ENCODE measurements around the gene BICC1. TPM values are rescaled to one million over a fixed set of nuclear protein-coding genes. Genes with fewer than 3 reads are reported as not detected.

The BICC1 gene
- total RNA-seq, 1 donor from 2014 or later, result 0.12 TPM

DNA sequence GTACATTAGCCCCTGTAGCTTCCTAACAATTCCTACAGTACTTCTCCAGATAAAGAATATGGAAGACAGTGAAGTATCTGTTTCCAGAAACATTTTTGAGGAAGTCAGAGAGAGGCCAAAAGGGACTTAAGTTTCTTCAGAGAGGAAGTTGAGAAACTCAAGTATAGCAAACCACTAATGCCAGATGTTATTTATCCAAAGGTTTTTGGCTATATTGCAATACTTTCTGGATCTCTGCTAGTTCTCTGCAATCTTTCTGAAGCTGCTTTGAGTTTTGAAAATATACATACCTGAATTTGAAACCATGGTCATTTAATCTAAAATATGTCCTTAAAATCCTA is 64.7 kb downstream of the BICC1 start:
- DNase-seq, result no peak
- Mint-ChIP-seq H3K36me3 (ENCODE audit: unreplicated experiment) (no peaks in the 10 kb centered on the region), H3K4me1 (ENCODE audit: low read depth, unreplicated experiment) (no peaks in the 10 kb centered on the region), H3K27ac (ENCODE audit: unreplicated experiment) (no peak overlapping the region), H3K27me3 (ENCODE audit: unreplicated experiment) (no peaks in the 10 kb centered on the region), H3K9me3 (ENCODE audit: unreplicated experiment) (no peaks in the 10 kb centered on the region), H3K4me3 (ENCODE audit: unreplicated experiment) (no peak overlapping the region)
- TF ChIP-seq, protein P1, sequence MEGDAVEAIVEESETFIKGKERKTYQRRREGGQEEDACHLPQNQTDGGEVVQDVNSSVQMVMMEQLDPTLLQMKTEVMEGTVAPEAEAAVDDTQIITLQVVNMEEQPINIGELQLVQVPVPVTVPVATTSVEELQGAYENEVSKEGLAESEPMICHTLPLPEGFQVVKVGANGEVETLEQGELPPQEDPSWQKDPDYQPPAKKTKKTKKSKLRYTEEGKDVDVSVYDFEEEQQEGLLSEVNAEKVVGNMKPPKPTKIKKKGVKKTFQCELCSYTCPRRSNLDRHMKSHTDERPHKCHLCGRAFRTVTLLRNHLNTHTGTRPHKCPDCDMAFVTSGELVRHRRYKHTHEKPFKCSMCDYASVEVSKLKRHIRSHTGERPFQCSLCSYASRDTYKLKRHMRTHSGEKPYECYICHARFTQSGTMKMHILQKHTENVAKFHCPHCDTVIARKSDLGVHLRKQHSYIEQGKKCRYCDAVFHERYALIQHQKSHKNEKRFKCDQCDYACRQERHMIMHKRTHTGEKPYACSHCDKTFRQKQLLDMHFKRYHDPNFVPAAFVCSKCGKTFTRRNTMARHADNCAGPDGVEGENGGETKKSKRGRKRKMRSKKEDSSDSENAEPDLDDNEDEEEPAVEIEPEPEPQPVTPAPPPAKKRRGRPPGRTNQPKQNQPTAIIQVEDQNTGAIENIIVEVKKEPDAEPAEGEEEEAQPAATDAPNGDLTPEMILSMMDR (IDR thresholded peaks at IDR 0.05; ENCODE audit: partially characterized antibody, unreplicated experiment), result no peak

- no peaks in the 10 kb centered on the region for H3K36me3 Mint-ChIP-seq (ENCODE audit: unreplicated experiment)
- H3K27me3 Mint-ChIP-seq (ENCODE audit: unreplicated experiment), result peaks cover under 1% of the 10 kb centered on the region
- TF ChIP-seq, protein P1 (IDR thresholded peaks at IDR 0.05; ENCODE audit: partially characterized antibody, unreplicated experiment), result no peak
- no peak overlapping the region for H3K4me3 Mint-ChIP-seq (ENCODE audit: unreplicated experiment)
- no peak for DNase-seq
- no peaks in the 10 kb centered on the region for H3K9me3 Mint-ChIP-seq (ENCODE audit: unreplicated experiment)
- H3K4me1 Mint-ChIP-seq (ENCODE audit: low read depth, unreplicated experiment), result no peaks in the 10 kb centered on the region
- H3K27ac Mint-ChIP-seq (ENCODE audit: unreplicated experiment), result no peak overlapping the region
Measured at GRCh38 chr10:58578366-58578765, 65.7 kb downstream of the BICC1 start.

DNA sequence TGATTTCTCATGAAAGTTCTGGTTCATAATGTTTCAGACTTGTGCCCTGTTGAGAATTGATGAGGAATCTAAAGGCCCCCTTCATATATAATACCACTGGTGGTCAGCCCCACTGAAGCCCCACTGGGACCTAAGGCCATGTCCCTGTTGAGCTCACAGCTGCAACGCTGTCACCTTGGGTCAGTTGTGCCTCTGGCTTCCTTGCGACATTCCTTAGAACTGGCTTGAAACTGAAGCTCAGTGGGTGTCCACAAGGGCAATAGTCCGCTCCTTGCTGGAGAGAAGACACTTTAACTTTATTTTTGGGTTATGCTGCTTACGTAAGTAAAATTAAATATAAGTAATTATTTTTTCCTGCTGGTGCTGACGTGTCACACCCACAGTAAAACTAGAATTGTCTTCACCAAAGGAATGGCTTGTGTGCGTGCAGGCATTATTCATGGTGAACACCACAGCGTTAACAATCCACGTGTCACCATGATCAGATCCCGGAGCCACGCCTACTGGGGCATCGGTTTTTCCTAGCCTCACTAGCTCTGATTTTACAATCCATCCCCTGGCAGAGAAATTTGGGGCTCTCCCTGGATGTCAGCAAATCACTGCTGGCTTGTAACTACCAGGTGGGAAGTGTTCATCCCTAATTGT is 66.5 kb downstream of the BICC1 start:
- no peak for DNase-seq
- Mint-ChIP-seq H3K36me3 (ENCODE audit: unreplicated experiment) (no peaks in the 10 kb centered on the region), H3K4me1 (ENCODE audit: low read depth, unreplicated experiment) (no peaks in the 10 kb centered on the region), H3K27me3 (ENCODE audit: unreplicated experiment) (peaks cover 2% of the 10 kb centered on the region), H3K27ac (ENCODE audit: unreplicated experiment) (no peak overlapping the region), H3K9me3 (ENCODE audit: unreplicated experiment) (no peaks in the 10 kb centered on the region), H3K4me3 (ENCODE audit: unreplicated experiment) (no peak overlapping the region)
- TF ChIP-seq, protein P1 (IDR thresholded peaks at IDR 0.05; ENCODE audit: partially characterized antibody, unreplicated experiment), result no peak

GRCh38 chr10:58582045-58582444 is 69.4 kb downstream of the BICC1 start:
- H3K27ac Mint-ChIP-seq (ENCODE audit: unreplicated experiment), result no peak overlapping the region
- H3K4me3 Mint-ChIP-seq (ENCODE audit: unreplicated experiment), result no peak overlapping the region
- no peaks in the 10 kb centered on the region for H3K36me3 Mint-ChIP-seq (ENCODE audit: unreplicated experiment)
- no peaks in the 10 kb centered on the region for H3K4me1 Mint-ChIP-seq (ENCODE audit: low read depth, unreplicated experiment)
- peaks cover 2% of the 10 kb centered on the region for H3K27me3 Mint-ChIP-seq (ENCODE audit: unreplicated experiment)
- no peaks in the 10 kb centered on the region for H3K9me3 Mint-ChIP-seq (ENCODE audit: unreplicated experiment)
- TF ChIP-seq, protein P1 (IDR thresholded peaks at IDR 0.05; ENCODE audit: partially characterized antibody, unreplicated experiment), result no peak
- DNase-seq, result no peak

- Mint-ChIP-seq H3K27me3 (ENCODE audit: unreplicated experiment) (peaks cover 2% of the 10 kb centered on the region), H3K4me3 (ENCODE audit: unreplicated experiment) (no peak overlapping the region), H3K9me3 (ENCODE audit: unreplicated experiment) (no peaks in the 10 kb centered on the region), H3K36me3 (ENCODE audit: unreplicated experiment) (no peaks in the 10 kb centered on the region), H3K4me1 (ENCODE audit: low read depth, unreplicated experiment) (no peaks in the 10 kb centered on the region), H3K27ac (ENCODE audit: unreplicated experiment) (no peak overlapping the region)
- DNase-seq, result no peak
- TF ChIP-seq, protein P1 (IDR thresholded peaks at IDR 0.05; ENCODE audit: partially characterized antibody, unreplicated experiment), result no peak
Measured at GRCh38 chr10:58585435-58585834, 72.8 kb downstream of the BICC1 start.

Data from glutamatergic neuron (in vitro differentiated cells).